ENCODE measurements around the gene TMTC1. TPM values are rescaled to one million over a fixed set of nuclear protein-coding genes. Genes with fewer than 3 reads are reported as not detected.
A peak's percentile ranks its signal among the peaks of the same experiment; 100 is the strongest.

TMTC1 gene
- total RNA-seq, 2 donors from 2014 or later: 76.3 to 160 TPM

- DNase-seq (ENCODE audit: low spot score) (no peak), ATAC-seq (ENCODE audit: insufficient number of reproducible peaks, low FRiP score, low read depth) (no peak)
- Histone ChIP-seq H3K9me3 (no peaks in the 10 kb centered on the region), H3K27ac (no peak overlapping the region), H3K36me3 (no peaks in the 10 kb centered on the region), H3K27me3 (replicated peaks; ENCODE audit: insufficient read depth) (no peaks in the 10 kb centered on the region), H3K4me1 (ENCODE audit: control insufficient read depth in 1 of 2, low read depth in 2 of 2) (peaks cover 0 to 4% of the 10 kb centered on the region in 2 donors), H3K4me3 (no peak overlapping the region)
- no peak for TF ChIP-seq CTCF (IDR thresholded peaks at IDR 0.05)
Observed at GRCh38 chr12:29546000-29546399, 237.7 kb downstream of the TMTC1 start.

- no peak overlapping the region for H3K4me3 ChIP-seq
- H3K9me3 ChIP-seq: no peaks in the 10 kb centered on the region
- H3K27ac ChIP-seq: no peak overlapping the region
- no peak for ATAC-seq (ENCODE audit: insufficient number of reproducible peaks, low FRiP score, low read depth)
- no peaks in the 10 kb centered on the region for H3K27me3 ChIP-seq (replicated peaks; ENCODE audit: insufficient read depth)
- no peaks in the 10 kb centered on the region for H3K36me3 ChIP-seq
- no peak for DNase-seq (ENCODE audit: low spot score)
- no peak for TF ChIP-seq CTCF (IDR thresholded peaks at IDR 0.05)
- peaks cover 0 to 4% of the 10 kb centered on the region in 2 donors for H3K4me1 ChIP-seq (ENCODE audit: control insufficient read depth in 1 of 2, low read depth in 2 of 2)
Observed at GRCh38 chr12:29545102-29545467, 238.7 kb downstream of the TMTC1 start.

- no peak overlapping the region for H3K4me3 ChIP-seq
- H3K27ac ChIP-seq: no peak overlapping the region
- H3K27me3 ChIP-seq (replicated peaks; ENCODE audit: insufficient read depth): no peaks in the 10 kb centered on the region
- H3K4me1 ChIP-seq (ENCODE audit: control insufficient read depth in 1 of 2, low read depth in 2 of 2): peaks cover 0 to 4% of the 10 kb centered on the region in 2 donors
- H3K9me3 ChIP-seq: no peaks in the 10 kb centered on the region
- ATAC-seq (ENCODE audit: insufficient number of reproducible peaks, low FRiP score, low read depth): no peak
- TF ChIP-seq CTCF (IDR thresholded peaks at IDR 0.05): no peak
- DNase-seq (ENCODE audit: low spot score): no peak
- H3K36me3 ChIP-seq: no peaks in the 10 kb centered on the region
Observed at GRCh38 chr12:29544428-29545101, 239.2 kb downstream of the TMTC1 start.

- Histone ChIP-seq H3K9me3 (no peaks in the 10 kb centered on the region), H3K36me3 (no peaks in the 10 kb centered on the region), H3K4me3 (peak overlapping the region; percentile 49), H3K4me1 (ENCODE audit: control insufficient read depth in 1 of 2, low read depth in 2 of 2) (peaks cover 0 to 4% of the 10 kb centered on the region in 2 donors), H3K27ac (no peak overlapping the region), H3K27me3 (replicated peaks; ENCODE audit: insufficient read depth) (no peaks in the 10 kb centered on the region)
- no peak for TF ChIP-seq CTCF (IDR thresholded peaks at IDR 0.05)
- DNase-seq (ENCODE audit: low spot score): no peak
- ATAC-seq (ENCODE audit: insufficient number of reproducible peaks, low FRiP score, low read depth): no peak
Observed at GRCh38 chr12:29543036-29543435, 240.7 kb downstream of the TMTC1 start.

GRCh38 chr12:29537298-29537697, 246.4 kb downstream of the TMTC1 start:
- ATAC-seq (ENCODE audit: insufficient number of reproducible peaks, low FRiP score, low read depth) (no peak), DNase-seq (ENCODE audit: low spot score) (no peak)
- Histone ChIP-seq H3K27ac (no peak overlapping the region), H3K4me1 (ENCODE audit: control insufficient read depth in 1 of 2, low read depth in 2 of 2) (no peaks in the 10 kb centered on the region), H3K27me3 (replicated peaks; ENCODE audit: insufficient read depth) (no peaks in the 10 kb centered on the region), H3K9me3 (no peaks in the 10 kb centered on the region), H3K4me3 (no peak overlapping the region), H3K36me3 (no peaks in the 10 kb centered on the region)
- TF ChIP-seq CTCF (IDR thresholded peaks at IDR 0.05): no peak
